Activated CD4-positive, CD25-positive, alpha-beta regulatory T cell treated with anti-CD3 and anti-CD28 coated beads, Interleukin-2, amount 50 U/mL, for 24 hours (primary cell): ENCODE data around the gene IPCEF1.
A peak's percentile ranks its signal among the peaks of the same experiment; 100 is the strongest.

Source experiments
- ATAC-seq, 2 donors: fragments of 150-1000 bp; cut with Tn5 transposase; one replicate each; pipeline ENCODE4 v1.10.0; 2021; ENCODE audit warnings: mild to moderate bottlenecking in 1 of 2, moderate library complexity in 1 of 2

The IPCEF1 gene

GRCh38 chr6:154292066-154292465 lies 64.5 kb downstream of the IPCEF1 start:
- no peak for ATAC-seq

GRCh38 chr6:154289818-154290508 lies 66.6 kb downstream of the IPCEF1 start:
- ATAC-seq: no peak

GRCh38 chr6:154285826-154286225 lies 70.8 kb downstream of the IPCEF1 start:
- no peak for ATAC-seq

- ATAC-seq: no peak
Measured at GRCh38 chr6:154284313-154284853, 72.2 kb downstream of the IPCEF1 start.

GRCh38 chr6:154280521-154280920 lies 76.1 kb downstream of the IPCEF1 start:
- ATAC-seq: no peak

- peak in 1 of 2 donors; percentile 41 for ATAC-seq
Measured at GRCh38 chr6:154277629-154278017, 79.0 kb downstream of the IPCEF1 start.

GRCh38 chr6:154276810-154277628 lies 79.6 kb downstream of the IPCEF1 start:
- peak; percentile 62 to 63 for ATAC-seq

GRCh38 chr6:154274168-154274567 lies 82.4 kb downstream of the IPCEF1 start:
- ATAC-seq: no peak

GRCh38 chr6:154268486-154268885 lies 88.1 kb downstream of the IPCEF1 start:
- ATAC-seq: no peak

GRCh38 chr6:154267508-154268106 lies 89.0 kb downstream of the IPCEF1 start:
- peak in 1 of 2 donors; percentile 9 for ATAC-seq

- peak; percentile 32 to 41 for ATAC-seq
Measured at GRCh38 chr6:154266560-154267099, 90.0 kb downstream of the IPCEF1 start.

GRCh38 chr6:154261688-154262397 lies 94.8 kb downstream of the IPCEF1 start:
- ATAC-seq: no peak

- peak; percentile 35 to 41 for ATAC-seq
Measured at GRCh38 chr6:154258064-154258757, 98.4 kb downstream of the IPCEF1 start.

- ATAC-seq: no peak
Measured at GRCh38 chr6:154257067-154257466, 99.5 kb downstream of the IPCEF1 start.

GRCh38 chr6:154252678-154253077 lies 103.9 kb downstream of the IPCEF1 start:
- no peak for ATAC-seq

- ATAC-seq: peak in 1 of 2 donors; percentile 3
Measured at GRCh38 chr6:154251116-154251515, 105.5 kb downstream of the IPCEF1 start.

GRCh38 chr6:154249499-154250298 lies 106.9 kb downstream of the IPCEF1 start:
- ATAC-seq: peak; percentile 60 to 68

- ATAC-seq: peak; percentile 62 to 65
Measured at GRCh38 chr6:154247119-154247861, 109.3 kb downstream of the IPCEF1 start.

GRCh38 chr6:154246723-154247118 lies 109.9 kb downstream of the IPCEF1 start:
- ATAC-seq: no peak

- ATAC-seq: no peak
Measured at GRCh38 chr6:154245506-154245905, 111.1 kb downstream of the IPCEF1 start.
